Activated CD8-positive, alpha-beta memory T cell treated with anti-CD3 and anti-CD28 coated beads, Interleukin-2, amount 50 U/mL, for 4 hours (primary cell): Measurements from ENCODE around the gene ZNF891.

ENCODE experiments used
- DNase-seq: peaks from one replicate; pipeline ENCODE4 v3.0.0-alpha.2; 2020

The ZNF891 gene

GRCh38 chr12:133058203-133059113 is 71.6 kb downstream of the ZNF891 start:
- no peak for DNase-seq

GRCh38 chr12:133057446-133057845 is 72.6 kb downstream of the ZNF891 start:
- no peak for DNase-seq
